HEK293 (cell line): Measurements from ENCODE around the gene ATP13A4.

Experiments used
- CTCF ChIA-PET: fragments of 350-600 bp; formaldehyde crosslinking; extraction: SDS; loops from one replicate; lab custom pipeline; 2021; ENCODE audit warnings: antibody characterized with exemption; lab: Yijun Ruan, JAX
- POLR2A ChIA-PET: fragments of 300-600 bp; formaldehyde crosslinking; extraction: SDS; loops from one replicate; lab custom pipeline; 2020; ENCODE audit warnings: antibody characterized with exemption, inconsistent platforms; lab: Yijun Ruan, JAX
- H3K27ac ChIP-seq: fragments of 200-500 bp; sonication (Bioruptor generic); 2 replicates; pipeline ENCODE4 v1.5.1; 2014; ENCODE audit warnings: low read depth, low read length, control low read depth, inconsistent platforms; ENCODE audit errors: extremely low read depth
- H3K36me3 ChIP-seq, 2 experiments: fragments of 200-500 bp in 1 of 2; sonication (Bioruptor generic) in 1 of 2; 1 replicate in 1 of 2; 2 replicates in 1 of 2; pipeline ENCODE4 v1.5.1; 2014 to 2017; ENCODE audit warnings: inconsistent platforms in 2 of 2, low read length in 2 of 2; ENCODE audit not compliant: control insufficient read depth in 2 of 2, insufficient read depth in 1 of 2
- H3K4me1 ChIP-seq: fragments of 200-500 bp; sonication (Bioruptor generic); 2 replicates; pipeline ENCODE4 v1.5.1; 2014; ENCODE audit warnings: mild to moderate bottlenecking, low read length, inconsistent platforms; ENCODE audit not compliant: control insufficient read depth, insufficient read depth
- H3K4me3 ChIP-seq: 2 replicates; pipeline ENCODE4 v1.5.1; 2011; ENCODE audit warnings: low read depth, mild to moderate bottlenecking, control low read depth, low read length, moderate library complexity
- H3K9me3 ChIP-seq: fragments of 200-500 bp; sonication (Bioruptor generic); 2 replicates; pipeline ENCODE4 v1.5.1; 2014; ENCODE audit warnings: low read depth, low read length, inconsistent platforms; ENCODE audit not compliant: control insufficient read depth, insufficient read depth
- ELK4 ChIP-seq: IDR thresholded peaks from 2 replicates; pipeline ENCODE4 v1.6.1; 2011; ENCODE audit warnings: mild to moderate bottlenecking, low read depth, low read length, borderline replicate concordance
- KLF1 ChIP-seq: fragments of 450-650 bp; formaldehyde crosslinking; IDR thresholded peaks from 2 replicates; pipeline ENCODE4 v1.5.1; 2016; ENCODE audit warnings: missing biosample characterization, missing genetic modification characterization
- SP7 ChIP-seq: fragments of 450-650 bp; formaldehyde crosslinking; IDR thresholded peaks from 2 replicates; pipeline ENCODE4 v1.5.1; 2016; ENCODE audit warnings: missing biosample characterization, missing genetic modification characterization
- ZBTB1 ChIP-seq: fragments of 450-650 bp; formaldehyde crosslinking; IDR thresholded peaks from 2 replicates; pipeline ENCODE4 v1.5.1; 2016; ENCODE audit warnings: missing biosample characterization, missing genetic modification characterization
- ZNF132 ChIP-seq: fragments of 450-650 bp; formaldehyde crosslinking; IDR thresholded peaks from 2 replicates; pipeline ENCODE4 v1.5.1; 2017; ENCODE audit warnings: missing biosample characterization, missing genetic modification characterization, borderline replicate concordance
- ZNF140 ChIP-seq: fragments of 450-650 bp; formaldehyde crosslinking; IDR thresholded peaks from 2 replicates; pipeline ENCODE4 v1.5.1; 2016; ENCODE audit warnings: missing biosample characterization, missing genetic modification characterization
- ZNF157 ChIP-seq: fragments of 450-650 bp; formaldehyde crosslinking; IDR thresholded peaks from 2 replicates; pipeline ENCODE4 v1.5.1; 2016; ENCODE audit warnings: missing biosample characterization, missing genetic modification characterization
- ZNF169 ChIP-seq: fragments of 450-650 bp; formaldehyde crosslinking; IDR thresholded peaks from 2 replicates; pipeline ENCODE4 v1.5.1; 2016; ENCODE audit warnings: missing biosample characterization, missing genetic modification characterization
- ZNF211 ChIP-seq: fragments of 450-650 bp; formaldehyde crosslinking; IDR thresholded peaks from 2 replicates; pipeline ENCODE4 v1.5.1; 2016; ENCODE audit warnings: low read depth, missing biosample characterization, missing genetic modification characterization
- ZNF561 ChIP-seq: fragments of 450-650 bp; IDR thresholded peaks from 2 replicates; pipeline ENCODE4 v1.5.1; 2018; ENCODE audit warnings: missing biosample characterization, missing genetic modification characterization, borderline replicate concordance
- ZNF645 ChIP-seq: fragments of 450-650 bp; formaldehyde crosslinking; IDR thresholded peaks from 2 replicates; pipeline ENCODE4; 2016; ENCODE audit warnings: missing biosample characterization, missing genetic modification characterization
- ZNF670 ChIP-seq: fragments of 450-650 bp; formaldehyde crosslinking; IDR thresholded peaks from 2 replicates; pipeline ENCODE4 v1.5.1; 2016; ENCODE audit warnings: missing biosample characterization, missing genetic modification characterization, low read depth
- TF ChIP-seq, protein P1 (sequence below): fragments of 450-650 bp; formaldehyde crosslinking; IDR thresholded peaks from 2 replicates; pipeline ENCODE4 v1.5.1; 2017; ENCODE audit warnings: missing biosample characterization, missing genetic modification characterization
- TF ChIP-seq, protein P2 (sequence below): fragments of 450-650 bp; formaldehyde crosslinking; IDR thresholded peaks from 2 replicates; pipeline ENCODE4 v1.5.1; 2016; ENCODE audit warnings: missing biosample characterization, missing genetic modification characterization, low read depth
- TF ChIP-seq, protein P3 (sequence below): fragments of 450-650 bp; formaldehyde crosslinking; IDR thresholded peaks from 2 replicates; pipeline ENCODE4 v1.5.1; 2016; ENCODE audit warnings: missing biosample characterization, missing genetic modification characterization

ATP13A4 gene

GRCh38 chr3:193589616-193590015, 34.9 kb upstream of the ATP13A4 start:
- CTCF ChIA-PET: no interaction called here
- no peak overlapping the region for H3K4me3 ChIP-seq
- POLR2A ChIA-PET: interaction anchor here (0.6 kb wide), 2 partner anchors 413 to 493 kb away, joined by 3 read pairs; no protein-coding TSS in a partner anchor
- no peaks in the 10 kb centered on the region for H3K9me3 ChIP-seq
- no peaks in the 10 kb centered on the region for H3K36me3 ChIP-seq
- H3K27ac ChIP-seq: no peak overlapping the region
- H3K4me1 ChIP-seq: 0 out of 2 replicates have a peak, but pooled peaks cover 2% of the 10 kb centered on the region
- TF ChIP-seq ZNF157 (tag by site-specific recombination) (no peak), ZNF169 (tag by site-specific recombination) (no peak)
- TF ChIP-seq, all 188 proteins: peak for 0

DNA sequence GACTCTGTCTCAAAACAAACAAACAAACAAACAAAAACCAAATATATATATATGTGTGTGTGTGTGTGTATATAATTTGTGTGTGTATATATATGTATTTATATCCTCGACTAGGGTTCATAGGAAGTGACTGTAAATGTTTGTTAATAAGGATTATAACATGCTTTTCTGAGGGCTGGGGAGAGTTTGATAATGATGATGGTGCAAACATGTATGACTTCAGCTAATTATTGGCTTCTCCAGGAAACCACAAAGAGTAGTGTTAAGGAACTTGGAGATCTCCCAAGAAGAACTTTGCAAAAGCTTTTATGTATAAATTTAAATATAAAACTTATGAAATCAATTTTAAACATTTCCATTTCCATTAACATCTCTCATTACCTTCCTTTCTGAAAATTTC, 34.4 kb upstream of the ATP13A4 start:
- ChIA-PET CTCF (no interaction called here), POLR2A (no interaction called here)
- H3K36me3 ChIP-seq: no peaks in the 10 kb centered on the region
- no peak overlapping the region for H3K27ac ChIP-seq
- H3K9me3 ChIP-seq: no peaks in the 10 kb centered on the region
- 0 out of 2 replicates have a peak, but pooled peaks cover 2% of the 10 kb centered on the region for H3K4me1 ChIP-seq
- TF ChIP-seq ZNF670 (tag by site-specific recombination) (no peak), ZNF211 (tag by site-specific recombination) (no peak), ZBTB1 (tag by site-specific recombination) (no peak), KLF1 (tag by site-specific recombination) (no peak), SP7 (tag by site-specific recombination) (peak; percentile 56; the same call in 1 of the 2 replicates), ZNF132 (tag by site-specific recombination) (no peak), ZNF645 (tag by site-specific recombination) (no peak)
- no peak overlapping the region for H3K4me3 ChIP-seq

- CTCF ChIA-PET: interaction anchor here (0.9 kb wide), 1 partner anchor 136 kb away, joined by 3 read pairs; no protein-coding TSS in a partner anchor
- POLR2A ChIA-PET: no interaction called here
- H3K4me1 ChIP-seq: 0 out of 2 replicates have a peak, but pooled peaks cover 2% of the 10 kb centered on the region
- no peaks in the 10 kb centered on the region for H3K9me3 ChIP-seq
- H3K27ac ChIP-seq: no peak overlapping the region
- no peaks in the 10 kb centered on the region for H3K36me3 ChIP-seq
- TF ChIP-seq ZNF561 (tag by site-specific recombination) (no peak), ZNF140 (tag by site-specific recombination) (no peak), ELK4 (no peak)
- TF ChIP-seq, protein P1, sequence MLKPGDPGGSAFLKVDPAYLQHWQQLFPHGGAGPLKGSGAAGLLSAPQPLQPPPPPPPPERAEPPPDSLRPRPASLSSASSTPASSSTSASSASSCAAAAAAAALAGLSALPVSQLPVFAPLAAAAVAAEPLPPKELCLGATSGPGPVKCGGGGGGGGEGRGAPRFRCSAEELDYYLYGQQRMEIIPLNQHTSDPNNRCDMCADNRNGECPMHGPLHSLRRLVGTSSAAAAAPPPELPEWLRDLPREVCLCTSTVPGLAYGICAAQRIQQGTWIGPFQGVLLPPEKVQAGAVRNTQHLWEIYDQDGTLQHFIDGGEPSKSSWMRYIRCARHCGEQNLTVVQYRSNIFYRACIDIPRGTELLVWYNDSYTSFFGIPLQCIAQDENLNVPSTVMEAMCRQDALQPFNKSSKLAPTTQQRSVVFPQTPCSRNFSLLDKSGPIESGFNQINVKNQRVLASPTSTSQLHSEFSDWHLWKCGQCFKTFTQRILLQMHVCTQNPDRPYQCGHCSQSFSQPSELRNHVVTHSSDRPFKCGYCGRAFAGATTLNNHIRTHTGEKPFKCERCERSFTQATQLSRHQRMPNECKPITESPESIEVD: no peak
- TF ChIP-seq, protein P2, sequence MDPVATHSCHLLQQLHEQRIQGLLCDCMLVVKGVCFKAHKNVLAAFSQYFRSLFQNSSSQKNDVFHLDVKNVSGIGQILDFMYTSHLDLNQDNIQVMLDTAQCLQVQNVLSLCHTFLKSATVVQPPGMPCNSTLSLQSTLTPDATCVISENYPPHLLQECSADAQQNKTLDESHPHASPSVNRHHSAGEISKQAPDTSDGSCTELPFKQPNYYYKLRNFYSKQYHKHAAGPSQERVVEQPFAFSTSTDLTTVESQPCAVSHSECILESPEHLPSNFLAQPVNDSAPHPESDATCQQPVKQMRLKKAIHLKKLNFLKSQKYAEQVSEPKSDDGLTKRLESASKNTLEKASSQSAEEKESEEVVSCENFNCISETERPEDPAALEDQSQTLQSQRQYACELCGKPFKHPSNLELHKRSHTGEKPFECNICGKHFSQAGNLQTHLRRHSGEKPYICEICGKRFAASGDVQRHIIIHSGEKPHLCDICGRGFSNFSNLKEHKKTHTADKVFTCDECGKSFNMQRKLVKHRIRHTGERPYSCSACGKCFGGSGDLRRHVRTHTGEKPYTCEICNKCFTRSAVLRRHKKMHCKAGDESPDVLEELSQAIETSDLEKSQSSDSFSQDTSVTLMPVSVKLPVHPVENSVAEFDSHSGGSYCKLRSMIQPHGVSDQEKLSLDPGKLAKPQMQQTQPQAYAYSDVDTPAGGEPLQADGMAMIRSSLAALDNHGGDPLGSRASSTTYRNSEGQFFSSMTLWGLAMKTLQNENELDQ (tag by site-specific recombination): no peak
- TF ChIP-seq, protein P3, sequence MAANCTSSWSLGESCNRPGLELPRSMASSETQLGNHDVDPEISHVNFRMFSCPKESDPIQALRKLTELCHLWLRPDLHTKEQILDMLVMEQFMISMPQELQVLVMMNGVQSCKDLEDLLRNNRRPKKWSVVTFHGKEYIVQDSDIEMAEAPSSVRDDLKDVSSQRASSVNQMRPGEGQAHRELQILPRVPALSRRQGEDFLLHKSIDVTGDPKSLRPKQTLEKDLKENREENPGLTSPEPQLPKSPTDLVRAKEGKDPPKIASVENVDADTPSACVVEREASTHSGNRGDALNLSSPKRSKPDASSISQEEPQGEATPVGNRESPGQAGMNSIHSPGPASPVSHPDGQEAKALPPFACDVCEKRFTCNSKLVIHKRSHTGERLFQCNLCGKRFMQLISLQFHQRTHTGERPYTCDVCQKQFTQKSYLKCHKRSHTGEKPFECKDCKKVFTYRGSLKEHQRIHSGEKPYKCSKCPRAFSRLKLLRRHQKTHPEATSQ (tag by site-specific recombination): no peak
- H3K4me3 ChIP-seq: no peak overlapping the region
These were observed 31.8 kb upstream of the ATP13A4 start for GRCh38 chr3:193586526-193586925.
